ENCODE measurements around the gene MESP2. TPM values are rescaled to one million over a fixed set of nuclear protein-coding genes. Genes with fewer than 3 reads are reported as not detected.

MESP2 gene
- polyA plus RNA-seq, 1 donor: 0.30 TPM

DNA sequence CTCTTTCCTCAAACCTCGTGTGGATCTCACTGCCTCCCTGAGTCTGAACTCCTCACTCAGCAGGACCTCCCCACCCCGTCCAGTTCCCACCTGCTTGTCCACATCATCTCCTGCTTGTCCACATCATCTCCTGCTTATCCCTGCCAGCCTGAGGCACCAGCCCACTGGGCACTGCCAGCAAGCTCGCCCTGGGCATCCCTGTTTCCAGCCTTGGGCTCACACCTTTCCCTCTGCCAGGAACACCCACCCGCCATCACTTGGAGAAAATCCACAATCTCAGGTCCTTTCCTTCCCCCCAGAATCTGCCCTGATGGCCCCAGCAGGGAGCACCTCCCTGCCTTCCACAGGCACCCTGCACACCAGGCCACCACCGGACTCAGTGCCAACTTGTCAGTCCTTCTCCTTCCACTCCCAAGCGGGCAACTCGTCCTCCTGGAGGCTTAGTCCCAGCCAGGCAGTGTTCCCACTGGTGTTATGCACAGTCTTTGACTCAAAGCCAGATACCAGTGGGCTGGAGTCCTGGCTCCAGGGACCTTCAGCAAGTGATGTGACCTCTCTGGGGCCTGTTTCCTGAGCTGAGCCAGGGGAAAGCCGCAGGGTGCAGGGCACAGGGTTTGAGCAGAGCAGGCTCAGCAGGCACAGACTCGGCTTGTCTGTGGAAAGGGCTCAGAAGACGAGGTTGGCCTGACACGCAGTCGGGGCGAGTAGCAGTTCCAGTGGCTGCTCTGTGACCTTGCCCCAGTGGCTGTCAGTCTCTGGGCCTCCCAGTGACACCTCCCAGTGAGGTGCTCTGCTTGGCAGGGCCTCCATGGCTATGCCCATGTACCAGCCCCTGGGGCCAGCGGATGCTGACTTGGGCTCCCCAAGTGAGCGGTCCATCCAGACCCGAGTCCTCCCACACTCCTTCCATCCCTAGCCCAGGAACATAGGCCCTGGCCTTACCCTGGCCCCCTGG is 9.5 kb upstream of the MESP2 start:
- H3K36me3 ChIP-seq (ENCODE audit: control insufficient read depth, insufficient read depth, low read length): no peaks in the 10 kb centered on the region
- WGBS (ENCODE audit: insufficient coverage, low lambda C conversion rate): no CpG with 5 or more reads among the region's 16 CpGs
- no peak overlapping the region for H3K4me3 ChIP-seq (ENCODE audit: low read length)
- no peaks in the 10 kb centered on the region for H3K27me3 ChIP-seq (ENCODE audit: control insufficient read depth, insufficient read depth, low read length)
- no peak for DNase-seq
- no peaks in the 10 kb centered on the region for H3K9me3 ChIP-seq (ENCODE audit: control insufficient read depth, low read depth, low read length)
- H3K4me1 ChIP-seq (ENCODE audit: control insufficient read depth, insufficient read depth, low read length): peaks cover 23% of the 10 kb centered on the region
- H3K27ac ChIP-seq (ENCODE audit: low read length): no peak overlapping the region

DNA sequence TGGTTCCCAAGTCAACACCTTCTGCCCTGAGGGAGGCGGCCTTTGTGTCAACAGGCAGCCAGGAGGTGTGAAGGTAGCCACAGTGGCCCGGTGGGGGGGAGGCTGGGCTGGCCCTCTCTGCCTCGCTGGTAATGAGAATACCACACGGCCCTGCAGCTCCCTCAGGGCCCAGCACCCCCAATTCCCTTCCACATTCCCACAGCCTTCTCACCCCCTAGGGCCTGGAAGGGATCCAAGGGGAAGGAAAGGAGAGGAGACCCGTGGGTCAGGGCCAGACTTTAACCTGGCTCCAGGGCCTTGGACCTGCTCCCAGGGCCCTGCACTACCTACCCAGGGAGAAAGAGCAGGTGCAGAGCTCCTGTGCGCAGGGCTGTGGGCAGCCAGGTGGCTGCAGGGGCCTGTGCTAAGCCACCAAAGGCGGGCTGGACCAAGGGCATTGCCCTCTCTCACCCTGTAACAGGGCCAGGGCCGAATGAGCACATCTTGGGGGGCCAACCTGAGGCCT is 8.7 kb upstream of the MESP2 start:
- peaks cover 16% of the 10 kb centered on the region for H3K4me1 ChIP-seq (ENCODE audit: control insufficient read depth, insufficient read depth, low read length)
- H3K27ac ChIP-seq (ENCODE audit: low read length): no peak overlapping the region
- no CpG with 5 or more reads among the region's 8 CpGs for WGBS (ENCODE audit: insufficient coverage, low lambda C conversion rate)
- H3K9me3 ChIP-seq (ENCODE audit: control insufficient read depth, low read depth, low read length): no peaks in the 10 kb centered on the region
- no peaks in the 10 kb centered on the region for H3K27me3 ChIP-seq (ENCODE audit: control insufficient read depth, insufficient read depth, low read length)
- no peak overlapping the region for H3K4me3 ChIP-seq (ENCODE audit: low read length)
- H3K36me3 ChIP-seq (ENCODE audit: control insufficient read depth, insufficient read depth, low read length): no peaks in the 10 kb centered on the region
- no peak for DNase-seq

DNA sequence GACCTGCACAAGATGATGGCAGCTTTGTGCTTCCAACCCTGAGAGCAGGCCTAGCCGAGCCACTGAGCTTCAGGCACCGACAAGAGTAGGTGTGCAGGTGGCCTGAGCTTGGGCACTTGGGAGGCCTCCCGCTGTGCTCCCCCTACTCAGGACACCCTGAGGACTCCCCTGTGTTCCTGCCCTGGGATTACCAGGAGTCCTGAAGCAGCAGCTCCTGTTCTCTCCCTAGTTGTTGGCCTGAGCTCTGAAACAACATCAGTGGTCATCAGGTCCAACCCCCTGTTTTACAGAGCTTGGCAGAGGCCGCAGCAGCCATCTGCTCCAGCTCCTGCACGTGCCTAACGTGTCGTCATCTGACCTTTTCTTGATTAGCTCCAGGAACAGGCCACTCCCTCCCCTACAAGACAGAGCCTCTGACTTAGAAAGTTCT is 8.0 kb upstream of the MESP2 start:
- peak; percentile 50 to 51 for DNase-seq
- no peaks in the 10 kb centered on the region for H3K27me3 ChIP-seq (ENCODE audit: control insufficient read depth, insufficient read depth, low read length)
- no peak overlapping the region for H3K27ac ChIP-seq (ENCODE audit: low read length)
- no peaks in the 10 kb centered on the region for H3K36me3 ChIP-seq (ENCODE audit: control insufficient read depth, insufficient read depth, low read length)
- H3K4me3 ChIP-seq (ENCODE audit: low read length): no peak overlapping the region
- WGBS (ENCODE audit: insufficient coverage, low lambda C conversion rate): no CpG with 5 or more reads among the region's 7 CpGs
- H3K9me3 ChIP-seq (ENCODE audit: control insufficient read depth, low read depth, low read length): no peaks in the 10 kb centered on the region
- H3K4me1 ChIP-seq (ENCODE audit: control insufficient read depth, insufficient read depth, low read length): peaks cover 13% of the 10 kb centered on the region

DNA sequence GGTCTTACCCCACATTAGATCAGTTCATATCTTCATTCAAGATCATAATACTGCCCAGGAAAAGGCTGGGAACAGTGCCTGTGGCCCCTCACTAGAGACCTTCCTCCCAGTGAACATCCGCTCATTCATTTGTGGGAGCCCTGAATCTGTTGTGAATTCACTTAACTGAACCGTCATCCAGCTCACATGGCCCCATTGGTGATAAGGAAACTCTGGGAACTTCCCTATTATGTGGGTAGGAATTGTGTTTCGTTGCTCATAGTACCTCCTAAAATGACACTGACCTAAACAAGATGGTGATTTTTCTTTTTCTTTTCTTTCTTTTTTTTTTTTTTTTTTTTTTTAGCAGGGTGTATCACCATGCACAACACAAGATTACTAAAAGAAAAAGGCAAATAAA is 6.8 kb upstream of the MESP2 start:
- DNase-seq: no peak
- Histone ChIP-seq H3K27me3 (ENCODE audit: control insufficient read depth, insufficient read depth, low read length) (no peaks in the 10 kb centered on the region), H3K4me3 (ENCODE audit: low read length) (no peak overlapping the region), H3K27ac (ENCODE audit: low read length) (no peak overlapping the region), H3K36me3 (ENCODE audit: control insufficient read depth, insufficient read depth, low read length) (no peaks in the 10 kb centered on the region), H3K4me1 (ENCODE audit: control insufficient read depth, insufficient read depth, low read length) (peaks cover 13% of the 10 kb centered on the region), H3K9me3 (ENCODE audit: control insufficient read depth, low read depth, low read length) (no peaks in the 10 kb centered on the region)
- WGBS (ENCODE audit: insufficient coverage, low lambda C conversion rate): no CpG with 5 or more reads among the region's 3 CpGs

DNA sequence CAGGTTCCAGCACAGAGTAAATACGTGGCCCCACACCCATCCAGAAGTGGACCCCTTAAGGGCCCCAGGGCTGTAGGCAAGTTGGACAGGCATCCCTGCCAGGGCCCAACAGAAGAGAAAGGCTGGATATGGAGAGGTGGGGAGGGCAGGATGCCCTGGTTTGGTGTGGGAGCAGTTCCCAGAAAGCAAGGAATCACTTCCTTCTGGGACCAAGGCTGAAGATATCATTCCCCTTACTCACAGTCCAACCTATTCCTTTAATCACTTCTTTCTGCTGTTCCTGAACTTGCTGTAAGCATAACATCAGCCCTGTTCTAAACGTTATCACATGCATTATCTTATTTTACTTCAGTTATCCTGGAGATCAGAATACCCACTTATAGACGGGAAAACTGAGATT is 6.1 kb upstream of the MESP2 start:
- Histone ChIP-seq H3K4me3 (ENCODE audit: low read length) (no peak overlapping the region), H3K4me1 (ENCODE audit: control insufficient read depth, insufficient read depth, low read length) (peaks cover 13% of the 10 kb centered on the region), H3K9me3 (ENCODE audit: control insufficient read depth, low read depth, low read length) (no peaks in the 10 kb centered on the region), H3K27me3 (ENCODE audit: control insufficient read depth, insufficient read depth, low read length) (no peaks in the 10 kb centered on the region), H3K36me3 (ENCODE audit: control insufficient read depth, insufficient read depth, low read length) (no peaks in the 10 kb centered on the region), H3K27ac (ENCODE audit: low read length) (no peak overlapping the region)
- no CpG with 5 or more reads among the region's 3 CpGs for WGBS (ENCODE audit: insufficient coverage, low lambda C conversion rate)
- DNase-seq: no peak

DNA sequence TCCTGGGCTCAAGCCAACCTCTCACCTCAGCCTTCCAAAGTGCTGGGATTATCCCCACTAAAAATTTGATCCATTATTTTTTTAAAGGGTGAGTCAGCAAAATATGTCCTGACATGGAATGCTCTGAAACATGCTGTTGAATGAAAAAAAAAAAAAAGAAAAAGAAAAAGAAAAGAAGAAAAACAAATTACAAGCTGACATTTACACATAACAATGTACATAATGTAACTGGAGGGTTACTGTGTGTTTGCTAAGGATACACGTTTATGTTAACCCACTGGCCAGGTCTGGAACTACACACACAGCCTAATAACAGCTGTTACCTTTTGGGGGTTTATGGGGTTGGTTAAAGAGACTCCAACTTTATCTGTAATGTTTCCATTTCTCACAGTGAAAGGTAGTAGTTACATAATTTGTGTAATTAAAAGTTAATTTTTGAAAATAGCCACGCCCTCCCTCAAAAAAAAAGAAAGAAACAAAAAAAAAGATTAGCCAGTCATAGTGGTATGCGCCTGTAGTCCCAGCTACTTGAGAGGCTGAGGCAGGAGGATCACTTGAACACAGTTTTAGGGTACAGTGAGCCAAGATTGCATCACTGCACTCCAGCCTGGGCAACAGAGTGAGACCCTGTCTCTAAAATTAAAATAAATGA is 3.1 kb upstream of the MESP2 start:
- H3K27me3 ChIP-seq (ENCODE audit: control insufficient read depth, insufficient read depth, low read length): no peaks in the 10 kb centered on the region
- no peaks in the 10 kb centered on the region for H3K36me3 ChIP-seq (ENCODE audit: control insufficient read depth, insufficient read depth, low read length)
- H3K9me3 ChIP-seq (ENCODE audit: control insufficient read depth, low read depth, low read length): peaks cover 2% of the 10 kb centered on the region
- no peak overlapping the region for H3K4me3 ChIP-seq (ENCODE audit: low read length)
- peaks cover 14% of the 10 kb centered on the region for H3K4me1 ChIP-seq (ENCODE audit: control insufficient read depth, insufficient read depth, low read length)
- 94% methylated on average over 2 of the region's 3 CpGs for WGBS (ENCODE audit: insufficient coverage, low lambda C conversion rate)
- H3K27ac ChIP-seq (ENCODE audit: low read length): no peak overlapping the region
- no peak for DNase-seq

DNA sequence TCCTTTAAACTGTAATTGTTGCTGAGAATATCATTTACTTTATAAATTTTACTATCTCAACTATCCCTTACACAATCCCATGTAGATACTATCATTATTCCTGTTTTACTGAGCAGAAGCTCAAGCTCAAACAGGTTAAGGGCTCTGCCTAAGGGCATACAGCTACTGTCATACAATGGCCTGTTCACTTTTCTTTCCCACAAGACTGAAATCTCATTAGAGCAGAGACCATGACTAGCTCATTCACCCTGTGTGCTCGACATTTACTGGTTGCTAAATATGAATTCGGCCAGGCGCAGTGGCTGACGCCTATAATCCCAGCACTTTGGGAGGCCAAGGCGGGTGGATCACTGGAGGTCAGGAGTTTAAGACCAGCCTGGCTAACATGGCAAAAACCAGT is 1.6 kb upstream of the MESP2 start:
- no peaks in the 10 kb centered on the region for H3K27me3 ChIP-seq (ENCODE audit: control insufficient read depth, insufficient read depth, low read length)
- WGBS (ENCODE audit: insufficient coverage, low lambda C conversion rate): no CpG with 5 or more reads among the region's 5 CpGs
- peaks cover 12% of the 10 kb centered on the region for H3K4me1 ChIP-seq (ENCODE audit: control insufficient read depth, insufficient read depth, low read length)
- H3K9me3 ChIP-seq (ENCODE audit: control insufficient read depth, low read depth, low read length): peaks cover 2% of the 10 kb centered on the region
- H3K27ac ChIP-seq (ENCODE audit: low read length): no peak overlapping the region
- no peak for DNase-seq
- H3K36me3 ChIP-seq (ENCODE audit: control insufficient read depth, insufficient read depth, low read length): no peaks in the 10 kb centered on the region
- H3K4me3 ChIP-seq (ENCODE audit: low read length): no peak overlapping the region

DNA sequence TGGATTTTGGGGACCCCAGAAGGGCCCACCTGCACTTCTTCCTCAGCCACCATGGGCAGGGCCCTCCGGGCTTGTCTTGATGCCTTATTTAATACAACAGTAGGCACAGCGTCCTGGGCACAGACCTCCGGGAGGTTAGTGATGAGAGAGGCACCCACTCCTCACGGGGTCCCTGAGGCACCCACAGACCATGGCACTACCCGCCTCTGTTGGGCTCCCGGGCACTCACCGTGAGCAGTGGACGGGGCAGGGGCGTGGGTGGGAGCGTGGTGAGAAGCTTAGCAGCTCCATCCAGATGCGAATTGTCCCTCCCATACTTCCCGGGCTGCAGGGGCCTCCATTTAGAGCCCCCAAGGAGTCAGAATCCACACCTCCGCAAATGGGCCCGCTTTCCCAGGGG is 317 bp upstream of the MESP2 start:
- peaks cover 10% of the 10 kb centered on the region for H3K4me1 ChIP-seq (ENCODE audit: control insufficient read depth, insufficient read depth, low read length)
- H3K4me3 ChIP-seq (ENCODE audit: low read length): peak overlapping the region; percentile 44
- DNase-seq: no peak
- H3K9me3 ChIP-seq (ENCODE audit: control insufficient read depth, low read depth, low read length): peaks cover 2% of the 10 kb centered on the region
- WGBS (ENCODE audit: insufficient coverage, low lambda C conversion rate): no CpG with 5 or more reads among the region's 14 CpGs
- no peak overlapping the region for H3K27ac ChIP-seq (ENCODE audit: low read length)
- no peaks in the 10 kb centered on the region for H3K27me3 ChIP-seq (ENCODE audit: control insufficient read depth, insufficient read depth, low read length)
- H3K36me3 ChIP-seq (ENCODE audit: control insufficient read depth, insufficient read depth, low read length): no peaks in the 10 kb centered on the region

DNA sequence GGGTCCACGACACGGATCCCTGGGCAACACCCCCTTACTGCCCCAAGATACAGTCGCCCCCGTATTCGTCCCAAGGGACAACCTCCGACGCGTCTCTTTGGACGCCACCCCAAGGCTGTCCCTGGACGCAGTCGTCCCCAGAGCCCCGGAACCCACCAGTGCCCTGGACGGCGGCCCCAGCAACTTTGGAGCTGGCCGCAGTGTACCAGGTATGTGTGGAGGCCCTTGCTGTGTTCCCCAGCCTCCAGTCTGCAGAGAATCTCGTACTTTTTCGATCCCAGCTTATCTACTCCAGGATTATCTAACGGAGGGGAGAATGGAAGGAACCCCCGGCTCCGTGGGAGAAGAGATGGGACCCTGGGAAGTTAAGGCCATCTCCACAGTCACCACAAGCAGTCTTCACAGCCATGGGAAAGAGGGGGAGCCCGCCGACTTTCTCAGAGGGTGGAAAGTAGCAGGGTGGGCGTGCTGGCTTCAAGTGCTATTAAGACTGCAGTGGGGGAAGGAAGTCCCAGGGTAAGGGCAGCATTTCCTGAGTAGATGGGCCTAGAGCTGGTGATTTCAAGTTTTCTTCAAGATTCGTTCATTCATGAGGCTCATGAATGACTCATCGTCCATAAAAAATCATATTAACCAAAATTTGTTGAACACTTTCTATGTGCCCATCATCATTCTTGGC is 1.1 kb downstream of the MESP2 start:
- Histone ChIP-seq H3K4me1 (ENCODE audit: control insufficient read depth, insufficient read depth, low read length) (peaks cover 22% of the 10 kb centered on the region), H3K27me3 (ENCODE audit: control insufficient read depth, insufficient read depth, low read length) (no peaks in the 10 kb centered on the region), H3K4me3 (ENCODE audit: low read length) (no peak overlapping the region), H3K9me3 (ENCODE audit: control insufficient read depth, low read depth, low read length) (peaks cover 2% of the 10 kb centered on the region), H3K36me3 (ENCODE audit: control insufficient read depth, insufficient read depth, low read length) (no peaks in the 10 kb centered on the region), H3K27ac (ENCODE audit: low read length) (no peak overlapping the region)
- 100% methylated on average over 1 of the region's 25 CpGs for WGBS (ENCODE audit: insufficient coverage, low lambda C conversion rate)
- DNase-seq: no peak

DNA sequence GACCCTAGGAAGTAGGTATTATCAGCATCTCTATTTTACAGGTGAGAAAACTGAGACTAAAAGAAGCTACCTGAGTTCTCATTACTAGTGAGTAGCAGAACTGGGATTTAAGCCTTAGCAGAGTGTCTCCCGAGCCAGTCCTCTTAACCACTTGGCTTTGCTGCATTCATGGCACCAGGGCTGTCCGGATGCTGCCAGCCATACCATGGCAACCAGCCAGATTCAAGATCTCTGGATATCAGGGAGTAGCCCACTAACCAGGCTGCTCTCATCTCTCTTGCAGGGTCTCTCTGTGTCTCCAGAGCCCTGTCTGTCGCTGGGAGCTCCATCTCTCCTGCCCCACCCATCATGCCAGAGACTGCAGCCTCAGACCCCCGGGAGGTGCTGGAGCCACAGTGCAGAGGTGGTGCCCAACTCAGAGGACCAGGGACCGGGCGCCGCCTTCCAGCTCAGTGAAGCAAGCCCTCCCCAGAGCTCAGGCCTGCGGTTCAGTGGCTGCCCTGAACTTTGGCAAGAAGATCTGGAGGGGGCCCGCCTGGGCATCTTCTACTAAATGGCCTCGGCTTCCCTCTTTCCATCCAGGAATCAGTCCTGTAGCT is 1.7 kb downstream of the MESP2 start:
- Histone ChIP-seq H3K9me3 (ENCODE audit: control insufficient read depth, low read depth, low read length) (peaks cover 2% of the 10 kb centered on the region), H3K27ac (ENCODE audit: low read length) (no peak overlapping the region), H3K27me3 (ENCODE audit: control insufficient read depth, insufficient read depth, low read length) (no peaks in the 10 kb centered on the region), H3K4me3 (ENCODE audit: low read length) (no peak overlapping the region), H3K4me1 (ENCODE audit: control insufficient read depth, insufficient read depth, low read length) (peaks cover 27% of the 10 kb centered on the region), H3K36me3 (ENCODE audit: control insufficient read depth, insufficient read depth, low read length) (no peaks in the 10 kb centered on the region)
- no CpG with 5 or more reads among the region's 10 CpGs for WGBS (ENCODE audit: insufficient coverage, low lambda C conversion rate)
- no peak for DNase-seq
